H1 (cell line): Measurements from ENCODE around the gene MYPOP. TPM values are rescaled to one million over a fixed set of nuclear protein-coding genes. Genes with fewer than 3 reads are reported as not detected.

Experiments used
- EZH2 ChIP-seq: fragments of 200-600 bp; sonication (generic); IDR thresholded peaks from 2 replicates; pipeline ENCODE4 v1.7.1; 2012; ENCODE audit warnings: low read depth, mild to moderate bottlenecking, moderate library complexity, low read length, inconsistent platforms; ENCODE audit not compliant: severe bottlenecking
- polyA plus RNA-seq, 7 experiments: library from polyadenylated mRNA; depleted of rRNA in 3 of 7; stranded (reverse) in 5 of 7; unstranded in 2 of 7; fragments of >200 nt in 5 of 7; fragments of 200-250 nt in 2 of 7; gene quantifications; 1 replicate in 5 of 7; 2 replicates in 1 of 7; 4 replicates in 1 of 7; pipeline versions ENCODE4 v1.2.1 to v1.2.3, GENCODE V29; 2011 to 2013; ENCODE audit warnings: missing spikeins in 2 of 7, mixed read lengths in 2 of 7
- total RNA-seq: library from RNA; stranded (reverse); fragmentation: NEBNext Ultra II Directional; extraction: Animal tissue kit (Norgen Biotek cat#: 25700); gene quantifications from 2 replicates; pipeline ENCODE4 v1.2.1, GENCODE V29; 2021

Gene MYPOP
- total and polyA plus RNA-seq, 2 of the 8 experiments (the other 6 are each of a cell fraction or from before 2014, with no cell fraction given) = 3.2 to 11.1 TPM

DNA sequence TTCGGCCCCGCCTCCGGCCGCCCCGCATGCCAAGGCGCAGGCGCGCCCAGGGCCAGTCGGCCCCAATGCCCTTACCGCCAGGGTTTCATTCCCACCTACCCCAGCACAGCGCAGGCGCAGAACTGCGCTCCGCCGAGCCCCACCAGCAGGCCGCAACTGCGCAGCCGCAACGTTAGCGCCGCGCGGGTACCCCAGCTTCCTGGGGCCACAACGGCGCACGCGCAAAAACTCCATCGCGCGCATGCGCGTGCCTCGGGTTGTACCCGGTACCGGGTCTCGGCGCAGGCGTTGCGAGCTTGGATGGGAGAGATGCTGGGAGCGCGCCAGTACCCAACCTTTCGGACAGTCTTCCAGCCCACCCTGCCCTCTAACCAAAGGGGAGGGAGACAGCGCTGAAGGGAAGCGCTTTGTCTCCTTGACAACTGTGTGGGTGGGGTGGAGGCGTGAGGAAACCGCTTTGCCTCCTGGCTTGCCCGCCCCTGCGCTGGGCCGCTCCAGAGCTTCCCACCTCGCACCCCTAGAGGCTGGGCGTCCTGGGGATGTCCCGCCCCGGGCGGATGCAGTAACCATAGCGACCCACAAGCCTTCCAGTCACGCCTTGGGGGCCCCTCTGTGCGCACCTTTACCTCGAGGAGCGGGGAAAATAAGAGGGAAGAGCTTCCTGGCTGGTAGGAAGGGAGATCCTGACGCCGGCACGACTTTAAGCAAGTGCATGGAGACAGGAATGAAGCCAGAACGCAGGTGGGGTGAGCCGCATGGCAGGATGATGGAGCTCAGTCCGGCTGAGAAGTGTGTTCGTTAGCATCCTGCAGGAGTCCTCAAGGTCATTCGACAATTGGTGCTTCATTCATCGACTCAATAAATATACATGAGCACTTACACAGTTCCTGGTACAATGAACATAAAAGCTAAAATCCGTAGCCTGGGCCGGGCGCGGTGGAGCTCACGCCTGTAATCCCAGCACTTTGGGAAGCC lies 525 bp upstream of the MYPOP start (continued):
- TF ChIP-seq EZH2 = no peak
